Measurements from ENCODE around the gene CCR9.

GRCh38 chr3:45890405-45890804 lies 4.1 kb downstream of the CCR9 start:
- no peak for TF ChIP-seq POLR2A (IDR thresholded peaks at IDR 0.05)
- no peak for TF ChIP-seq CTCF (IDR thresholded peaks at IDR 0.05)

Data from testis (tissue), 2 donors.